Cardiac fibroblast (primary cell): ENCODE data around the gene TMEM74B.

ENCODE experiments used
- DNase-seq, 2 donors: peaks; one replicate each; pipeline versions ENCODE4 v3.0.0 to v3.0.0-alpha.2; 2010; ENCODE audit warnings: low read depth in 2 of 2
- H3K4me3 ChIP-seq, 2 donors: replicated peaks in 1 of 2; 1 replicate in 1 of 2; 2 replicates in 1 of 2; pipeline ENCODE4 v1.5.1; 2011; ENCODE audit warnings: low read depth in 2 of 2, low read length in 2 of 2, mild to moderate bottlenecking in 2 of 2, moderate library complexity in 1 of 2
- TF ChIP-seq, protein P1 (sequence below): IDR thresholded peaks from one replicate; pipeline ENCODE4 v1.5.1; 2011; ENCODE audit warnings: low read depth, mild to moderate bottlenecking, low read length, inconsistent platforms

TMEM74B gene

DNA sequence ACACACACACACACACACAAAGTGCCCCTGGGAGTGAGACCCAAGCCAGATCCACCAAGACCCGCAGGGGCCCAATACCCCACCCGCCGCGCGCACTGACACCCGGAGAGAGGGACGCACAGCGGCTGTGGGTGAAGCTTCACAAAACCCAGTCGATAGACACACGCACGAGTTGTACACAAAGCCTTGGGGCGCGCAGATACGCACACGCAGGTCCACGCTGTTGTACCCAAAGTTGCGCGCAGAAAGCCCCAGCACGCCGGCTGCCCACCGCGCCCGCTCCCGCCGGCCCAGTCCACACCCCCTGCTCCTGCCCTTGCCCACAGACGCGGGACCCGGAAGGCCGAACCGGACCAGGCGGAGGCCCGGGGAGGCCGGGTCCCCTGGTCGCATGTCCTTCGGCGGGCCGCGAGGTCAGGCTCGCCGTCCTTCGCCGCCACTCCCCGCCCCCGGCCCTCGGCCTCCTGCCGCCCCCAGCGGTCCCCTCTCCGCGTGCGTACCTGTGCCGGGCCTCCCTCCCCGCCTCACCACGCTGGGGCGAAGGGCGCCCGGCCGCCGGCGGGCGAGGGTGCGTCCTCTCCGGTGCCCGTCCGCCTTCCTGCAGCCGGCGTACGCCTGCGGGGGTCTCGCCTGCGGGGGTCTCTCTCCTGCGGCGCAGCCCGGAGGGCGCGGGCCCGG is at the start of gene TMEM74B:
TMEM74B (minus strand) TSS at position 344 of the 678 bp plus-strand sequence. CDS start 1,180 bp downstream, outside the sequence.
- DNase-seq: no peak
- TF ChIP-seq, protein P1, sequence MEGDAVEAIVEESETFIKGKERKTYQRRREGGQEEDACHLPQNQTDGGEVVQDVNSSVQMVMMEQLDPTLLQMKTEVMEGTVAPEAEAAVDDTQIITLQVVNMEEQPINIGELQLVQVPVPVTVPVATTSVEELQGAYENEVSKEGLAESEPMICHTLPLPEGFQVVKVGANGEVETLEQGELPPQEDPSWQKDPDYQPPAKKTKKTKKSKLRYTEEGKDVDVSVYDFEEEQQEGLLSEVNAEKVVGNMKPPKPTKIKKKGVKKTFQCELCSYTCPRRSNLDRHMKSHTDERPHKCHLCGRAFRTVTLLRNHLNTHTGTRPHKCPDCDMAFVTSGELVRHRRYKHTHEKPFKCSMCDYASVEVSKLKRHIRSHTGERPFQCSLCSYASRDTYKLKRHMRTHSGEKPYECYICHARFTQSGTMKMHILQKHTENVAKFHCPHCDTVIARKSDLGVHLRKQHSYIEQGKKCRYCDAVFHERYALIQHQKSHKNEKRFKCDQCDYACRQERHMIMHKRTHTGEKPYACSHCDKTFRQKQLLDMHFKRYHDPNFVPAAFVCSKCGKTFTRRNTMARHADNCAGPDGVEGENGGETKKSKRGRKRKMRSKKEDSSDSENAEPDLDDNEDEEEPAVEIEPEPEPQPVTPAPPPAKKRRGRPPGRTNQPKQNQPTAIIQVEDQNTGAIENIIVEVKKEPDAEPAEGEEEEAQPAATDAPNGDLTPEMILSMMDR: no peak
- peak within 1 kb of the TSS; percentile 37 to 52 for H3K4me3 ChIP-seq

DNA sequence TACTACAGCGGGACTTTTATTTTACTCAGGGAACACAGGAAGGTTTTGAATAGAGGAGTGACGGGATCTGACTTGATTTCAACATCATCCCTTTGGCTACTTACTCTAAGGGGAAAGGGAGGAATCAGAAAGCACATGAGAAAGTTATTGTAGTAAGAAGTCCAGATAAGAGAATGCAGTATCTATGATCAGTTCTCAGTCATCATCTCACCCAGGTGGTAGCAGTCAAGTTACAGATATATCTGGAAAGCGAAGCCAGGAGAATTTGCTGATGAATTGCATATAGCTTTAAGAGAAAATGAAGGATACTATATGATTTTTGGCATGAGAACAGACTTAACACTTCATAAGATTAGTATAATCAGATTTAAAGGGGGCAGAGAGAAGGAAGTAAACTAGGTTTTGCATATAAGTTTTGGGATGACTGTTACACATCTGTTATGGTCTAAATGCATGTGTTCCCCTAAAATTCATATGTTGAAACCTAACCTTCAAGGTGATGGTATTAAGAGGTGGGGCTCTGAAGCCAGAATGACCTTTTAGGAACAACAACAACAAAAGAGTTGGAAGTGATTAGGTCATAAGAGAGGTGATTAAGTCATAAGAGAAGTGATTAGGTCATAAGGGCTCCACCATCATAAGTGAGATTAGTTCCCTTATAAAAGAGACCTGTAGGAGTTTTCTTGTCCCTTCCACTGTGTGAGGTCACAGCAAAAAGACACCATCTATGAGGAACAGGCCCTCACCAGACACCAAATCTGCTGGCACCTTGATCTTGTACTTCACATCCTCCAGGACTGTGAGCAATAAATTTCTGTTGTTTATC is 47.7 kb upstream of the TMEM74B start:
- TF ChIP-seq, protein P1: no peak
- DNase-seq: no peak

DNA sequence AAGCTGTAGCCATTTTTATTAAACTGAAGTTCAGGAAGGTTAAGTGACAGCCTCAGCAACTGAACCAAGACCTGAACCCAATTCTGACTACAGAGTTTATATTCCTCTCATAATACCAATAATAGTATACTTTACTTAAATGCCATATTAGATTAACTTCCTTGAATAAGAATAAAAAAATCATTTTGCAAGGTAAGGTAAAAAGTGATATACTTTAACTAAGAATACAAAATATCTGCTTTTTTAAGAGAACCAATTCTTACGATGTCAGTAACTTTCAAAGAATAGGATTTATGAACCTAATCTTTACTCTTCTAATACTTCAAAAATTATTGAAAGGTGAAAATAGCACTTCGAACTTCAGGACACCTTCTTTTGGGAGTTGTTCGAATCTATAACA is 44.8 kb upstream of the TMEM74B start:
- TF ChIP-seq, protein P1: no peak
- no peak overlapping the region for H3K4me3 ChIP-seq
- DNase-seq: no peak

More for the DNA sequence above, 47.7 kb upstream of the TMEM74B start:
- no peak overlapping the region for H3K4me3 ChIP-seq

DNA sequence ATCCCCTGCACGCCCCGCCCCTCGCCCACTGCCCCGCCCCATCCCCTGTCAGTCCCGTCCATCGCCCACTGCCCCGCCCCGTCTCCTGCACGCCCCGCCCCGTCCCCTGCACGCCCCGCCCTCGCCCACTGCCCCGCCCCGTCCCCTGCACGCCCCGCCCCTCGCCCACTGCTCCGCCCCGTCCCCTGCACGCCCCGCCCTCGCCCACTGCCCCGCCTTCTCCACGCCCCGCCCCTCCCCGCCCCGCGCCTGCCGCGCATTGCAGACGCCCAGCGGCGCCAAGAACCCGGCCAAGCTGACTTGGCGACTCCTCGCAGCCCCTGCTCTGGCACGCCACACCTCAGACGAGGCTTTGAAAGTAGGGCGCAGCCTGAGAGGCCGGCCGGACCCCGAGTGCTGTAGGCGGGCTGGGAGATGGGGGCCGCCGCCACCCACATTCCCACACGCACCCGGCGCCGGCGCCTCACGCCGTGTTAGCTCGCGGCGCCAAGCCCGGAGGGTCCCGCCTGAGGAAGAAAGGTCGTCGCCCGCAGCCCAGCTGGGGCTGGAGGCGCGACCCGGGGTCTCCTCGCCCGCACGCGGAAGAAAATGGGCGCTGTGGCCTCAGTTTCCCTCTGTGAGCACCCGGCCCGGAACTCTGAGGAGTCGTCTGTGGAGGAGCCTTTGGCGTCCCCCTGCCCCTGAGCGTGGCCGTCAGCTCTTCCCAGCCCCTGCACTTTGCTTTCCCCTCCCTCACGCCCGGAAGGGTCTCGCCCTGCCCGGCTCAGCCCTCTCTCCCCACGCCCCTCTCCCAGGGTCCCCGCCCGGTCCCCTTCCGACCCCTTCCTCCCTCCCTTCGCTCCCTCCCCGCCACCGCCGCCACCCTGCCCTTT is 41.2 kb upstream of the TMEM74B start, which contains the start of gene RAD21L1:
RAD21L1 (plus strand) TSS at position 262 of the 872 bp plus-strand sequence. CDS start 2,410 bp downstream, outside the sequence.
- peak; percentile 79 to 86 for DNase-seq
- peak within 1 kb of the TSS; percentile 62 to 67 for H3K4me3 ChIP-seq
- TF ChIP-seq, protein P1: no peak

DNA sequence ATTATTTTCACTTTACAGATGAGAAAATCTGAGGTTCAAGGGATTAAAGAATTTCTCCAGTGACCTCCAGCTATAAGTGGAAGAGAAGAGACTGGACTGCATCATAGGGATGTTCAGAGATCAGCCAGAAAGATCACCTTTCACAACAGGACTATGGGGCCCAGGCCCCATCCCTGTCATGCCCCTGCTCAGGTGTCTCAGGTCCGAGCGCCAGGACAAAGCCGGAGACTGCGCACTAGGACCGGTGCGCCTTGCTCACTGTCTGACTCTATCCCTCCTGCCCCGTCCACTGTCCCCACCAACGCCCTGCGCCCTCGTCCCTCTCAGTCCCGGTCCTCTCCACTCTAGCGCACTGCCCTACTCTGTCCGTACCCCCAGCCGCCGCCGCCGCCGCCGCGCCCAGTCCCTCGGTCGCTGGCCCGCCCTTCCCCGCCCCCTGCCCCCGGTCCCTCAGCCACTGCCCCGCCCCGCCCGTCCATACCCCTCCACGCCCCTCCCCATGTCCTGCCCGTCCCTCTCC is 40.5 kb upstream of the TMEM74B start:
- TF ChIP-seq, protein P1: no peak
- peak in 1 of 2 donors; percentile 8 for DNase-seq
- H3K4me3 ChIP-seq: peak overlapping the region; percentile 42 to 52
